ENCODE measurements around the gene BOD1L2. TPM values are rescaled to one million over a fixed set of nuclear protein-coding genes. Genes with fewer than 3 reads are reported as not detected.

The BOD1L2 gene
- total RNA-seq, 1 experiment from 2014 or later, result not detected

GRCh38 chr18:57149051-57149450, 2.2 kb downstream of the BOD1L2 start:
- H3K79me2 ChIP-seq (ENCODE audit: insufficient read depth, low read length), result no peaks in the 10 kb centered on the region
- BruUV-seq (replicated peaks), result no TSS peak
- no peaks in the 10 kb centered on the region for H3K4me1 ChIP-seq (ENCODE audit: control insufficient read depth in 1 of 2, insufficient read depth in 2 of 2, low read length in 2 of 2)
- no peak overlapping the region for H3K9ac ChIP-seq (ENCODE audit: low read length)
- no peak overlapping the region for H3K27ac ChIP-seq (ENCODE audit: low read depth, low read length)
- no peak overlapping the region for H2AFZ ChIP-seq (ENCODE audit: low read depth, low read length, poor library complexity, severe bottlenecking)
- POLR2A ChIA-PET, result no interaction called here
- ATAC-seq (no peak), DNase-seq (ENCODE audit: low read depth, low spot score) (no peak)
- no peak overlapping the region for H3K4me2 ChIP-seq (ENCODE audit: low read length)
- no peaks in the 10 kb centered on the region for H3K9me2 ChIP-seq (ENCODE audit: insufficient read depth)
- no peaks in the 10 kb centered on the region for H4K20me1 ChIP-seq (ENCODE audit: insufficient read depth)
- H3K27me3 ChIP-seq (ENCODE audit: insufficient read depth, low read length), result peaks cover 21% of the 10 kb centered on the region; the same call in 1 of the 2 replicates
- CTCF ChIA-PET, result interaction anchor here (0.6 kb wide), 1 partner anchor 286 kb away, joined by 4 read pairs; the partner anchor contains the start of gene ONECUT2
- H3K4me3 ChIP-seq (replicated peaks in 1 of 2; ENCODE audit: low read depth in 1 of 2, low read length in 2 of 2), result no peak overlapping the region
- TF ChIP-seq CTCF (IDR thresholded peaks at IDR 0.05 in 2 of 3, conservative IDR thresholded peaks at IDR 0.05 in 1 of 3; ENCODE audit: borderline replicate concordance in 1 of 3, insufficient read depth in 1 of 3, low read depth in 2 of 3, low read length in 2 of 3), result no peak
- no peak for TF ChIP-seq EZH2 (IDR thresholded peaks at IDR 0.05)
- no peak for TF ChIP-seq TCF7L2 (IDR thresholded peaks at IDR 0.05; ENCODE audit: borderline replicate concordance, extremely low read depth, insufficient read depth, insufficient read length)
- TF ChIP-seq POLR2A (IDR thresholded peaks at IDR 0.05; ENCODE audit: borderline replicate concordance, extremely low read depth, insufficient read depth, insufficient read length), result no peak
- TF ChIP-seq REST (IDR thresholded peaks at IDR 0.05; ENCODE audit: low read depth), result no peak
- TF ChIP-seq SIN3A (IDR thresholded peaks at IDR 0.05; ENCODE audit: low read depth), result no peak
- no peak for TF ChIP-seq RAD21 (IDR thresholded peaks at IDR 0.05; ENCODE audit: low read depth)
- no peak for TF ChIP-seq MAX (IDR thresholded peaks at IDR 0.05)
- TF ChIP-seq EGR1 (IDR thresholded peaks at IDR 0.05; ENCODE audit: low read depth), result no peak
- TF ChIP-seq CBX3 (IDR thresholded peaks at IDR 0.05; ENCODE audit: low read depth), result no peak
- no peak for TF ChIP-seq POLR2AphosphoS5 (IDR thresholded peaks at IDR 0.05; ENCODE audit: low read depth, low read length)
- TF ChIP-seq YY1 (IDR thresholded peaks at IDR 0.05; ENCODE audit: extremely low read depth, insufficient replicate concordance, low read depth, low read length), result no peak
- no peak for TF ChIP-seq SRF (IDR thresholded peaks at IDR 0.05; ENCODE audit: low read depth)
- no peak for TF ChIP-seq ELF1 (IDR thresholded peaks at IDR 0.05; ENCODE audit: borderline replicate concordance, low read depth)
- no peak for TF ChIP-seq ZFX (IDR thresholded peaks at IDR 0.05)
- no peak for TF ChIP-seq ATF3 (IDR thresholded peaks at IDR 0.05)
- intact Hi-C loops (cut with micrococcal nuclease), result no loop called here
- H3K36me3 ChIP-seq (ENCODE audit: control insufficient read depth in 1 of 2, insufficient read depth in 2 of 2, low read length in 2 of 2), result no peaks in the 10 kb centered on the region
- RAD21 ChIA-PET (ENCODE audit: low non-redundant PET in 1 of 2, low total read pairs in 2 of 2, uncharacterized antibody in 2 of 2, unreplicated experiment in 2 of 2), result no interaction called here
- no peaks in the 10 kb centered on the region for H3K9me3 ChIP-seq (ENCODE audit: control insufficient read depth in 1 of 2, insufficient read depth in 1 of 2, low read depth in 1 of 2, low read length in 2 of 2)

Data from HCT116 (cell line).